ENCODE results near the gene TAS2R40. TPM values are rescaled to one million over a fixed set of nuclear protein-coding genes. Genes with fewer than 3 reads are reported as not detected.

TAS2R40 gene
- total and polyA plus RNA-seq, 2 donors (not counting 3 experiments of a cell fraction or from before 2014, with no cell fraction given) = not detected

GRCh38 chr7:143202161-143202560 is 19.7 kb upstream of the TAS2R40 start:
- Histone ChIP-seq H3K4me2 (ENCODE audit: insufficient read depth, low read length) (no peak overlapping the region), H3K36me3 (ENCODE audit: control insufficient read depth in 2 of 2, extremely low read depth in 1 of 2, insufficient read depth in 2 of 2, low read length in 2 of 2) (no peaks in the 10 kb centered on the region), H3K79me2 (ENCODE audit: control insufficient read depth, insufficient read depth, low read length) (no peaks in the 10 kb centered on the region), H3K9ac (replicated peaks; ENCODE audit: extremely low read depth, insufficient read depth, low read length) (no peak overlapping the region), H3K4me3 (replicated peaks in 1 of 3; ENCODE audit: insufficient read depth in 1 of 3, low read depth in 1 of 3, low read length in 3 of 3) (no peak overlapping the region), H3K9me3 (replicated peaks; ENCODE audit: control insufficient read depth, insufficient read depth, low read length) (no peaks in the 10 kb centered on the region), H2AFZ (ENCODE audit: low read depth, low read length) (no peak overlapping the region), H3K27ac (ENCODE audit: insufficient read depth, low read depth, low read length) (no peak overlapping the region), H3K27me3 (ENCODE audit: control insufficient read depth in 2 of 2, insufficient read depth in 2 of 2, low read length in 2 of 2) (peaks cover 5 to 12% of the 10 kb centered on the region in 2 experiments), H4K20me1 (replicated peaks; ENCODE audit: control insufficient read depth, extremely low read depth, insufficient read depth, low read length) (no peaks in the 10 kb centered on the region), H3K9me1 (replicated peaks; ENCODE audit: control insufficient read depth, extremely low read depth, insufficient read depth, low read length) (no peaks in the 10 kb centered on the region), H3K4me1 (ENCODE audit: control insufficient read depth, extremely low read depth, insufficient read depth, low read length) (no peaks in the 10 kb centered on the region)
- FAIRE-seq (no peak), DNase-seq (ENCODE audit: low read depth, low spot score) (no peak)
- BruUV-seq (replicated peaks) = no TSS peak
- no peak for TF ChIP-seq FOS (IDR thresholded peaks at IDR 0.05; ENCODE audit: borderline replicate concordance, insufficient read depth, low read length)
- CTCF ChIA-PET = interaction anchor here (1.6 to 3.8 kb wide), 2 partner anchors 13 to 198 kb away, joined by 4 to 28 read pairs; no protein-coding TSS in a partner anchor
- POLR2A ChIA-PET = no interaction called here
- dilution Hi-C loops (cut with MboI; ENCODE audit: extremely low pct_ligation_motif_present, low sequenced_read_pairs) = loop anchor here (25.0 kb wide), 1 partner anchor 190 kb away; no protein-coding TSS in a partner anchor
- intact Hi-C loops (cut with micrococcal nuclease) = no loop called here

DNA sequence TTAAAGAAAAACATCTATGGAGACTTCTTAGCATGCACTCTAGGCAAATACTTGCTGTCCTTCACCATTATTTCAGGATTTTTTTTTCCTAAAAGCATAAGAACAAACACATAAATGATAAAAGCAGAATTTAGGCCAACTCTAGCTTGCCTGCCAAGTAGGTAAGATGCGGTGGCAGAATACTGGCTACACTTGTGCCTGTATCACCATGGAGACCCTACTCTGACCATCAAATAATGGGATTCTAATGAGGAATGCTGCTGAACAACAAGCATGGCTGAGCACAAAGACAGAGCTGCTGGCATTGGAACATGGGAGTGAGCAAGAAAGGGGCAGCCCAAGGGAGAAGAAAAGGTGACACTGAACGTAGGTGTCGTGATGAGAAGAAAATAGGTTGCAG is 18.5 kb upstream of the TAS2R40 start:
- Histone ChIP-seq H3K36me3 (ENCODE audit: control insufficient read depth in 2 of 2, extremely low read depth in 1 of 2, insufficient read depth in 2 of 2, low read length in 2 of 2) (no peaks in the 10 kb centered on the region), H3K4me1 (ENCODE audit: control insufficient read depth, extremely low read depth, insufficient read depth, low read length) (no peaks in the 10 kb centered on the region), H3K79me2 (ENCODE audit: control insufficient read depth, insufficient read depth, low read length) (no peaks in the 10 kb centered on the region), H3K27me3 (ENCODE audit: control insufficient read depth in 2 of 2, insufficient read depth in 2 of 2, low read length in 2 of 2) (peaks cover 5 to 12% of the 10 kb centered on the region in 2 experiments), H3K4me2 (ENCODE audit: insufficient read depth, low read length) (no peak overlapping the region), H3K9ac (replicated peaks; ENCODE audit: extremely low read depth, insufficient read depth, low read length) (no peak overlapping the region), H2AFZ (ENCODE audit: low read depth, low read length) (no peak overlapping the region), H4K20me1 (replicated peaks; ENCODE audit: control insufficient read depth, extremely low read depth, insufficient read depth, low read length) (no peaks in the 10 kb centered on the region), H3K27ac (ENCODE audit: insufficient read depth, low read depth, low read length) (no peak overlapping the region), H3K4me3 (replicated peaks in 1 of 3; ENCODE audit: insufficient read depth in 1 of 3, low read depth in 1 of 3, low read length in 3 of 3) (no peak overlapping the region), H3K9me1 (replicated peaks; ENCODE audit: control insufficient read depth, extremely low read depth, insufficient read depth, low read length) (no peaks in the 10 kb centered on the region), H3K9me3 (replicated peaks; ENCODE audit: control insufficient read depth, insufficient read depth, low read length) (no peaks in the 10 kb centered on the region)
- dilution Hi-C loops (cut with MboI; ENCODE audit: extremely low pct_ligation_motif_present, low sequenced_read_pairs) = loop anchor here (25.0 kb wide), 1 partner anchor 191 kb away; no protein-coding TSS in a partner anchor
- BruUV-seq (replicated peaks) = no TSS peak
- FAIRE-seq (no peak), DNase-seq (ENCODE audit: low read depth, low spot score) (no peak)
- TF ChIP-seq MYC (IDR thresholded peaks at IDR 0.05; ENCODE audit: low read depth, low read length) = no peak
- TF ChIP-seq FOS (IDR thresholded peaks at IDR 0.05; ENCODE audit: borderline replicate concordance, insufficient read depth, low read length) = no peak
- TF ChIP-seq, protein P1, sequence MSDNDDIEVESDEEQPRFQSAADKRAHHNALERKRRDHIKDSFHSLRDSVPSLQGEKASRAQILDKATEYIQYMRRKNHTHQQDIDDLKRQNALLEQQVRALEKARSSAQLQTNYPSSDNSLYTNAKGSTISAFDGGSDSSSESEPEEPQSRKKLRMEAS (IDR thresholded peaks at IDR 0.05; ENCODE audit: insufficient read depth, insufficient read length) = no peak
- TF ChIP-seq, protein P2, sequence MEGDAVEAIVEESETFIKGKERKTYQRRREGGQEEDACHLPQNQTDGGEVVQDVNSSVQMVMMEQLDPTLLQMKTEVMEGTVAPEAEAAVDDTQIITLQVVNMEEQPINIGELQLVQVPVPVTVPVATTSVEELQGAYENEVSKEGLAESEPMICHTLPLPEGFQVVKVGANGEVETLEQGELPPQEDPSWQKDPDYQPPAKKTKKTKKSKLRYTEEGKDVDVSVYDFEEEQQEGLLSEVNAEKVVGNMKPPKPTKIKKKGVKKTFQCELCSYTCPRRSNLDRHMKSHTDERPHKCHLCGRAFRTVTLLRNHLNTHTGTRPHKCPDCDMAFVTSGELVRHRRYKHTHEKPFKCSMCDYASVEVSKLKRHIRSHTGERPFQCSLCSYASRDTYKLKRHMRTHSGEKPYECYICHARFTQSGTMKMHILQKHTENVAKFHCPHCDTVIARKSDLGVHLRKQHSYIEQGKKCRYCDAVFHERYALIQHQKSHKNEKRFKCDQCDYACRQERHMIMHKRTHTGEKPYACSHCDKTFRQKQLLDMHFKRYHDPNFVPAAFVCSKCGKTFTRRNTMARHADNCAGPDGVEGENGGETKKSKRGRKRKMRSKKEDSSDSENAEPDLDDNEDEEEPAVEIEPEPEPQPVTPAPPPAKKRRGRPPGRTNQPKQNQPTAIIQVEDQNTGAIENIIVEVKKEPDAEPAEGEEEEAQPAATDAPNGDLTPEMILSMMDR (IDR thresholded peaks at IDR 0.05; ENCODE audit: extremely low read depth in 1 of 2, insufficient read depth in 1 of 2, low read depth in 1 of 2, low read length in 2 of 2) = no peak
- no peak for TF ChIP-seq JUN (IDR thresholded peaks at IDR 0.05; ENCODE audit: borderline replicate concordance, insufficient read depth, insufficient read length, low read depth)
- TF ChIP-seq GATA2 (IDR thresholded peaks at IDR 0.05; ENCODE audit: insufficient read depth, insufficient read length, low read depth, low read length) = no peak
- no peak for TF ChIP-seq POLR2A (IDR thresholded peaks at IDR 0.05; ENCODE audit: low read depth, low read length)
- no peak for TF ChIP-seq POLR2AphosphoS5 (IDR thresholded peaks at IDR 0.05; ENCODE audit: insufficient read depth, low read depth, low read length)
- TF ChIP-seq EZH2 (IDR thresholded peaks at IDR 0.05; ENCODE audit: borderline replicate concordance, low read depth, low read length, severe bottlenecking) = no peak
- intact Hi-C loops (cut with micrococcal nuclease) = no loop called here
- POLR2A ChIA-PET = no interaction called here
- CTCF ChIA-PET = interaction anchor here (1.3 to 3.8 kb wide), 3 partner anchors 12 to 200 kb away, joined by 4 to 28 read pairs (median 5); no protein-coding TSS in a partner anchor

All from endothelial cell of umbilical vein (primary cell).